Ammon's horn (tissue), 1 donor: ENCODE results near the gene KPNA6.
"Not testable (repeated sequence)": the region's sequence is repeated elsewhere in the genome, so short reads cannot be mapped to it uniquely, and the experiment has no call there.

ENCODE experiments used
- DNase-seq: peaks from one replicate; pipeline ENCODE4 v3.0.0-alpha.2; 2016; ENCODE audit warnings: low spot score

Gene KPNA6

DNA sequence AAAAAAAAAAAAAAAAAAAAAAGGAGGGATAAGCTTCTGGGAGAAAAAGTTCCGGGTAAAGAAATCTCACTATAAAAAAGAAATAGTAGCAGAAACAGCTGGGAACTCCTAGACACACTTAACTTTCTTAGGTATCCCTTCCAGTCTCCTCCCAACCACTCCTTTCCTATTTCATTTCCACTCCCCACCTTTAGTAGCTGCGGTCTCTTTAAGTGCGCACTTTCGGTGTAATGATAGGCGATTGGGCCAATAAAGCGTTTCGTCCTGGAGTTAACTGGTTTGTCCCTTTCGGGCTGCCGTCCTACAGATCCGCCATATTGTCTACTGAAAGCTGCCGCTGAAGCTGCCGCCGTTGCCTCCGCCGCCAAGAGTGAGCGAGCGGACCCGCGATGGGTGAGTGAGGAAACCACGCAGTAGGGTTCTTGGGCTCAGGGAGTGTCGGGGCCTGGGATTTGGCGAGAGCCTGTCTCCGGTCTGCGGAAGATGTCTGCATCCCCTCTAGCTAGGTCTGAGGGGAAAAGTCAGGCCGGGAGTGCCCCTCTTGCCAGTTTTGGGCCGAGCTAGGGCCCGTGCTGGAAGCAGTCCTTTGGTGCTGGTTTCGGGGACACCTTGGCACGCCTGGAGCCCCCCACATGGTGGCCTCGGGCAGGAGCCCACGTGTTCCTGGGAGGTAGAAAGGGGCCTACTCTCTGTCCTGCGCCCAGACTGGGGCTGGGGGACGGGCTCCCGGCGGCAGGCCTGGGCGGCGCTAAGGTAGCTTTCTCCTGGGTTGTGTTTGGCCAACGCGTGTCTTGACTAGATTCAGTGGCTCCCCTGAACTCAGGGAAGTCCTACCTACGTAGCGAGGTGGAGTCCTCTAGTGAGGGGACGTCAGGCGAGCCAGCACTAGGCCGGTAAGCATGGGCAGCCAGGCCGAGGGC lies at the start of gene KPNA6:
KPNA6 (plus strand) TSS at position 315 of the 920 bp plus-strand sequence; CDS start at position 390, 75 bp downstream.
- peak; percentile 95 for DNase-seq

DNA sequence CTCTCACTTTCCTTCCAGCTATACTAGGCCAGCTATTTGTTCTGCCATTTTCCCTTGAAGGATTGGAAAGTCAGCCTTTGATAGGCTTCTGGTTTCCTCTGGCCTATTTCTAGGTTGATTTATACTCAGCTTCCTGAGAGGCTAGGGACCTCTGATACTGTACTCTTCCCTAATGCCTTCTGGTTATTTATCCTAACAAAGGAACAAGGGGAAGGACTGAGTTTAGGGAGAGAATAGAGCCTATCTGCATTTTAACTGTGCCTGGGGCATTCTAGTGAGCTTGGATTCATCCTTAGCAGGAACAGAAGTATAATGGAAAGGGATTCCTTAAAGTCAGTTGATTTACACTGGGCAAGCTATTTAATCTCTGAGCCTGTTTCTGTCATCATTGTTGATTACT lies 46.9 kb upstream of the KPNA6 start:
- no peak for DNase-seq

DNA sequence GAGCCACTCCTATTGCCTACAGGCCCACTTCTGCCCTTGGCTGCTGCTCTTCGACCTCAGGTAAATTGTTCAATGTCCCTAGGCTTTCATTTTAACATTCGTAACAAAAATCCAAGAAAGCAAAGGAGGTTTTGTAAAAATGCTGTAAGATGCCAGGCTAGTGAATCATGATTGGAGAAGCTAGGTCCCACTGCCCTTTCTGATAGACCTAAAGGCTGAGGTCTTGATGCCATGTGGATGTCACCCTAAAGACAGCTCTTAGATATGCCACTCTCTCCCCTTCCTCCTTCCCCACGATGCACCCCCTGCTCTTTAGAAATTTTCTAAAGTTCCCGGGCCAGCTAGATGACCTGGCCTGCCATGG lies 45.0 kb upstream of the KPNA6 start:
- DNase-seq: no peak

DNA sequence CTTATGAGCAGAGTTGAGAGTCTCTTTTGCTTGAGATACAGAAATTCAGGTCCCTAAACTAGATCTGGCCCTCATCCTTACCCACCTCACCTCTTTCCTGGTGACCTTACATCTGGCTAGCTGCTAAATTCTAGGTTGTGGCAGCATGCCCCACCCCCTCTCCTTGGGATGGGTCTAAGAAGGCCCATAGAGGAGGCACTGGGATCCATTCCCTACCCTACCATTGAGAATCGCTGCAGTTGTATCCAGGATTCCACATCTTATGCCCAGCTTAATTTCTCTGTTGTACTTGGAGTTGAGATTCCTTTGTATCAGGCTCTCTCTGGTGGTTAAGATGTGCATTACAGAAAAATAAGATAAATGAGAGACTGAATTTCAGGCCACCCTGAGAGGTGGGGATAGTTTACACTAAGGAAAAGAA lies 44.6 kb upstream of the KPNA6 start:
- DNase-seq: peak; percentile 73

DNA sequence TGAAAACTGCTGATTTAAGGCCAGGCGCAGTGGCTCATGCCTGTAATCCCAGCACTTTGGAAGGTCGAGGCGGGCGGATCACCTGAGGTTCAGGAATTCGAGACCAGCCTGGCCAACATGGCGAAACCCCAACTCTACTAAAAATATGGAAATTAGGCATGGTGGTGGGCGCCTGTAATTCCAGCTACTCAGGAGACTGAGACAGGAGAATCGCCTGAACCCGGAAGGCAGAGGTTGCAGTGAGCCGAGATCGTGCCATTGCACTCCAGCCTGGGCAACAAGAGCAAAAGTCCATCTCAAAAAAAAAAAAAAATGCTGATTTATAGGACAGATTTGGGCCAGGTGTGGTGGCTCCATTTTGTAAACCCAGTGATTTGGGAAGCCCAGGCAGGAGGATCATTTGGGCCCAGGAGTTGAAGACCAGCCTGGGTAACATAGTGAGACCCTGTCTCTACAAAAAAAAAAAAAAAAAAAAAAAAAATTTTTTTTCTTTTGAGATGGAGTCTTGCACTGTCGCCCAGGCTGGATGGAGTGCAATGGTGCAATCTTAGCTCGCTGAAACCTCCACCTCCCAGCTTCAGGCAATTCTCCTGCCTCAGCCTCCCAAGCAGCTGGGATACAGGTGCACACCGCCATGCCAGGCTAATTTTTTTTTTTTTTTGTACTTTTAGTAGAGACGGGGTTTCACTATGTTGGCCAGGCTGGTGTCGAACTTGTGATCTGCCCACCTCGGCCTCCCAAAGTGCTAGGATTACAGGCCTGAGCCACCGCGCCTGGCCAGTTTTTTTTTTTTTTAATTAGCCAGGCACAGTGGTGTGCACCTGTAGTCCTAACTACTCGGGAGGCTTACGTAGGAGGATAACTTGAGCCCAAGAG lies 42.0 kb upstream of the KPNA6 start:
- not testable (repeated sequence) for DNase-seq

DNA sequence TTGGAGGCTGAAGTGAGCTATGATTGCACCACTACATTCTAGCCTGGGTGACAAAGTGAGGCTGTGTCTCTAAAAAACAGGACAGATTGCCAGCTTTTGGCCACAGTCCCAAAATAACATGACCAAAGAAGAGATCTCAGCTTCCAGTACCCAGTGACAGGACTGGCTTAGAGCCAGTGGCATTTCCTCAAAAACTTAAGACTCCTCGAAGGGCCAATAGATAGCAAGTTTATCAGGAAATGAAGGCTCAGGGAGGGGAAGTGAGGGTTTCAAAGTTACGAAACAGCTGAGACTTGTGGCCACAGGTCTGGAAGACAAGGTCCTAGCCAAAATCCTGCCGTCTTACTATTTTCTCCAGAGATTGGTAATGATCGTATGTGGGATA lies 41.4 kb upstream of the KPNA6 start:
- DNase-seq: peak; percentile 83

DNA sequence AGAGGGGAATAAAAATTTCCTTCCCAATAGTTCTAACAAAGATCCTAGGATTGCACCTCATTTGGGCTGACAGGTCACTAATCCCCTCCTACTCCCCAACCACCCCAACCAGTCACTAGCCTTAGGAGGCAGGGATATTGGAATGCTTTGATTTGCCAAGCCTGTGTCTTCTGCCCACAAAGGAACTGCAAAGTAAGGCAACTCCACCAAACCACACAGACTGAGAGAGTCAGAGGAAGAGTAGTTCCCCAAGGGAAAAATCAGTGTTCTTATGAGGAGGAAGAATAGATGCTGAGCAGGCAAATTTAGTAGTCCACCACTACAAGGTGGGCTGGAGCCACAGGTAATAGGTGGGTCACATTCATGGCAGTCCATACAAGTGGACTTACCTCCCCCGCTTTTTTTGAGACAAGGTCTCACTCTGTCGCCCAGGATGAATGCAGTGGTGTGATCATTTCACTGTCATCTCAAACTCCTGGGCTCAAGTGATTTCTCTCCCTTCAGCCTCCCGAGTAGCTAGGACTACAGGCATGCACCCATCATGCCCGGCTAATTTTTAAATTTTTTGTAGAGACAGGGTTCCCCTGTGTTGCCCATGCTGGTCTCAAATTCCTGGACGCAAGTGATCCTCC lies 38.8 kb upstream of the KPNA6 start:
- DNase-seq: no peak

DNA sequence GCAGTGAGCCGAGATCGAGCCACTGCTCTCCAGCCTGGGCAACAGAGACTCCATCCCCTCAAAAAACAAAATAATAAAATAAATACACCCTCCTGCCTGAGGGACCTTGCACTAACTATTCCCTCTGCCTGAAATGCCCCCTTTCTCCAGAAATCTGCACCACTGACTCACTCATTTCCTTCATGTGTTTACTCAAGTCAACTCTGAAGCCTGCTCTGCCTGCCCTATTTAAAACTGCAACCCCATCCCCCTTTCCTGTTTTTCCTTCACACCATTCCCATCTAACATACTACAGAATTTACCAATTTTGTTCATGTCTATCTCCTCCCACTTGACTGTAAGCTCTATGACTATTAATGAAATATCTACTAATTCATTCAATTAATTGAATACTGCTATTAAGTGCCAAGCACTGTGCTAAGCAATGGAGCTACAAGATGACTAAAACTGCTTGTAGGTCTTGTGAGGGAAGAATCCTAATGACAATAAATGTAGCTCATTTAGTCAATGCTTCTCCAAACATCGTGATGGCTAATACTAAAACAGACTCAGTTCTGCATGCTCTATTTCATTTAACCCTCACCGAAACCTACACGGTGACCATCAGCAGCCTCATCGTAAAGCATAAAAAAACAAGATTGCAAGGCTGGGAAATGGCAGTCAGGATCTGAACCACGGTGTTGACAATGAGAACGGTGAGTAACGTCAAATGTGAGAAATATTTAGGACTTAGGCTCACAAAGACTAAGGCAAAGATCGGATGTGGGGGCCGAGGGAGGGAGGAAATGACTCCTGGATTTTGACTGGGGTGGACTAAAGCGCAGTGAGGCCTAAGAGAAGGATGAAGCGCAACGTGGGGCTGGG lies 35.9 kb upstream of the KPNA6 start:
- no peak for DNase-seq

DNA sequence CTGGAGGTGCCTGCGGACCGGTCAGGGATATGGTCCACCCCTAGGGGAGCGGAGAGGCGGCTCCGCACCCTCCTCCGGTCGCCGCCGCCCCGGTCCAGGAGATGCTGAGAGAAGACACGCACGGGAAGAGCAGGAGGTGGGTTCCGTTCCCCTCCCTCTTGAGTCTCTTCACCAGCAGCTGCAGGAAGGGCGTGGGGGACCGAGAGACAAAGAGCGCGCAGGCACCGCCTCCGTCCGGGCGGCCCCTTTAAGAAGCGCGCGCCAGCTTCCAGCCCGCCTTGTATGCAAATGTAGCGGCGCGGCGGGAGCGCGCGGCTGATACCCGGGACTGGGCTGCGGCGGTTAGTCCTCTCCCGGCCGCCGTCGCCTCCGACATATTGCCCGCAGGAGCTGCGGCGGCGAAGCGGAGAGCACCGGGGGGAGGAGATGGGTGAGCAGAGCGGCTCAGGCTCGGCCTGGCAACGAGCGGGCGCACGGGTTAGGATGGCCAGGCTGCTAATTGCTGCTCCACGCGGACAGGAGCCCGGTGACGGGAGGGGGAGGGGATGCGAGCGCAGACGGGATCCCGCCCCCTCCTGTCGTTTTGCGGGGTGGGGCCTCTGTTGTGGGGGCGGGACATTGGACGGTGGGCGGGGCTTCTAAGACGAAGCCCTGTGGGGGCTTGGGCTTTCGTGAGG lies 35.1 kb upstream of the KPNA6 start, which contains the start of gene TMEM39B:
TMEM39B (plus strand) TSS at position 318 of the 677 bp plus-strand sequence; CDS start at position 427, 109 bp downstream.
- peak; percentile 97 for DNase-seq

DNA sequence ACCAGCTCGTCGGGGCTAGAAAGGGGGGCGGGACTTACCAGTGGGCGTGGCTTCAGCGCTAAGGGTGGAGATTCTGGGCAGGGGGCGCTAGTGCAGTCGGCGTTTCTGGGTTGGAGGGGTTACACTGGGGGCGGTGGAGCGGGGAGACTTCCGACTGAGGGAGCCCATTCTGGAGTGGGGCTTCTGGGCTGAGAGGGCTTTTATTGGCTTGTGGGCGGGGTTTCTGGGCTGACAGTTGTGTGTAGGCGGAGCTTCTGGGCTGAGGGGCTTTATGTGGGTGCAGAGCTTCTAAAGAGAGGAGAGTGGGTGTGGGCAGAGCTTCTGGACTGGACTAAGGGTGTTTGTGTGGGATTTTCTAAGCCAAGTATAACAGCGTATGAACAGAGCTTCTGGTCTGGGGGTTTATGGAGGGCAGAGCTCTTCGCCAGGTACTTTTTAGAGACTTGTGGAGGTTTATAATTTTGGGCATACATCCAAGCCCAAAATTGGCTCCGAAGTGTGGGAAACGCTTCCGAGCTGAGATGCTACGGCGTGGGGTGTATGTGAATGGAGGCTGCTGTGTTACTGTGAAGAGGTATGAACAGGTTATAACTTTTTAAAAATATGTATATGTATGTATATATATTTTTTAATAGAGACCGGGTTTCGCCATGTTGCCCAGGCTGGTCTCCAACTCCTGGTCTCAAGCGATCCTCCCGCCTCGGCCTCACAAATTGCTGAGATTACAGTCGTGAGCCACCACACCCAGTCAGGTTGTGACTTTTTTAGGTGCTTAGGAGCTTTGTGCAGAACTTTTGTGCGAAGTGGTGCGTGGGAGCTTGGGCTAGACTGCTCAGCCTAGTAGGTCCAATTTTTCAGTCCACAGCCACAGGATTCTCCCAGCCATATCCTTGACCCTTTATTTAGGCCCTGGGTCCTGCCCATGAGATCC lies 34.3 kb upstream of the KPNA6 start:
- no peak for DNase-seq

DNA sequence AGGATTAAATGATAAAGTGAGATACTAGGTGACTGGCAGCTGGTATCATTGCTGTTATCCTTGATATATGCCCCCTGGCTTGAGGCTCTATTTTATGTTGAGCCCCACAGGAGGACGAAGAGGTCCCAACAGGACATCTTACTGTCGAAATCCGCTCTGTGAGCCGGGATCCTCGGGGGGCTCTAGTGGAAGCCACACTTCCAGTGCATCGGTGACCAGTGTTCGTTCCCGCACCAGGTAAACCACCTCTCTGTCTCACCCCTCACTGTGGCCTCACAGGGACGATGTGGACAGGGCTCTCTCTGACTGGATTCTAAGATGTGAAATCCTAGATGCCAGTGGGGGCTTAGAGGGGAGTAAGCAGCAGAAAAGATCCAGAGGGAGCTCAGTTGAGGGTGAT lies 33.0 kb upstream of the KPNA6 start:
- DNase-seq: no peak

DNA sequence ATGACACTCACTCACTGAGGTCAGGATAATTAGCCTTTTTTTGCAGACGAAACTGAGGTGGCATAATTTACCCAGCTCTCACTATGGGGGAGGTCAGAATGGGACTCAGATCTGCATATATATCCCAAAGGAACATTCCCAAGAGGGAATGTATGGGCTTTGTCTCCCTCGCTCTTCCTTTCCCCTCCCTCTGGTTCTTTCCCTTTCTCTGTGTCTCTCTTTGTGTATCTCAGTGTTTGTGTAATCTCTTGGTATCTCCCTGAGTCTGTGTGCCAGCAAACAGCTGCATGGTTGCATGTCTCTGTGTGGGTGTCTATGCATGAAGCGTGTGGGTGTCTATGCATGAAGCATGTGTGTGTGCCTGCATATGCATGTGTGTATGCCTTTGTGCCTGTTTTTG lies 30.4 kb upstream of the KPNA6 start:
- DNase-seq: peak; percentile 23

DNA sequence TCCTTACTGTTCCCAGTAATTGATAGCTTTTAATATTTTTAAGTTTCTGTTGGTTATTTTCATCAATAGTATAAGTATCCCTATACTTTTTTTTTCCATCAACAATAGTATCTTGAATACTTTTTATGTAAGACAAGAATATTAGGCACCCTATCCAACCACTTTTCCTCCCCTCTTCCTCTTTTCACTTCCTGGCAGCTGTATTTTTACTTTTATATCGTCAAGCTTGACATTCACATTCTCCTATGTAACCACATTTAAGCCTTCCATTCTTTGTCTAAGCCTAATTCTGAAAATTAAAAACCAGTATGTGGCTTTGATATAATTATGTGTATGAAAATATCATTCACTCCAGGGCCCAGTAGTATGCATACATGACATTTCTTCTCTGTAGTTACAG lies 25.8 kb upstream of the KPNA6 start:
- DNase-seq: no peak

DNA sequence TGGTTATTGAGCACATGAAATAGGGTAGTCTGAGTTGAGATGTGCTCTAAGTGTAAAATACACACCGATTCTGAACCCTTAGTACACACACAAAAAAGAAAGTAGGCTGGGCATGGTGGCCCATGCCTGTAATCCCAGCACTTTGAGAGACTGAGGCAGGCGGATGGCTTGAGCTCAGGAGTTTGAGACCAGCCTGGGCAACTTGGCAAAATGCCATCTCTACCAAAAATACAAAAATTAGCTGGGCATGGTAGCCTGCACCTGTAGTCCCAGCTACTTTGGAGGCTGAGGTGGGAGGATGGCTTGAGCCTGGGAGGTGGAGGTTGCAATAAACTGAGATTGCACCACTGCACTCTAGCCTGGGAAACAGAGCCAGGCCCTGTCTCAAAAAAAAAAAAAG lies 21.5 kb upstream of the KPNA6 start:
- not testable (repeated sequence) for DNase-seq

DNA sequence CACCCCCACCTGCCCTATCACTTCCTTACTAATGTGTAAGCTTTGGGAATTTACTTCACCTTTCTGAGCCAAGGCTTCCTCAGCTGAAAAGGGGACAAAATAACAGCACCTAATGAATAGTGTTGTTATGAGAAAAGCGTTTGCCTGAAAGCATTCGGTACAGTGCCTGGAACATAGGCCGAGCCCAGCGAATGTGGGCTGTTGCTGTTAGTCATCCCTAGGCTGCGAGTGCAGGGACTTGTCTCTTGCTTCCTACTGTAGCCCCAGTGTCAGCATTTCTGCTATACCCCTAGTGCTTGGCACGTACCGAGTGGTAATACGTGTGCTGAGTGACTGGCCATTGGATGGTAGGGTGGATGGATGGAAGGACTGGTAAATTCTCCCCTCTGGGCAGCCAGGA lies 16.7 kb upstream of the KPNA6 start:
- peak; percentile 64 for DNase-seq

DNA sequence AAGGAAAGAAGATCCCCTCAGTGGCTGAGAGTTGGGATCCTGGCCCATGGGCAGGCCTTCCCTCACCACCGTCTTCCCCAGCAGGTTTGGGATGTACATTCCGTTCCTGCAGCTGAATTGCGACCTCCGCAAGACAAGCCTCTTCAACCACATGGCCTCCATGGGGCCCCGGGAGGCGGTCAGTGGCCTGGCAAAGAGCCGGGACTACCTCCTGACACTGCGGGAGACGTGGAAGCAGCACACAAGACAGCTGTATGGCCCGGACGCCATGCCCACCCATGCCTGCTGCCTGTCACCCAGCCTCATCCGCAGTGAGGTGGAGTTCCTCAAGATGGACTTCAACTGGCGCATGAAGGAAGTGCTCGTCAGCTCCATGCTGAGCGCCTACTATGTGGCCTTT lies 16.3 kb upstream of the KPNA6 start:
- DNase-seq: no peak

DNA sequence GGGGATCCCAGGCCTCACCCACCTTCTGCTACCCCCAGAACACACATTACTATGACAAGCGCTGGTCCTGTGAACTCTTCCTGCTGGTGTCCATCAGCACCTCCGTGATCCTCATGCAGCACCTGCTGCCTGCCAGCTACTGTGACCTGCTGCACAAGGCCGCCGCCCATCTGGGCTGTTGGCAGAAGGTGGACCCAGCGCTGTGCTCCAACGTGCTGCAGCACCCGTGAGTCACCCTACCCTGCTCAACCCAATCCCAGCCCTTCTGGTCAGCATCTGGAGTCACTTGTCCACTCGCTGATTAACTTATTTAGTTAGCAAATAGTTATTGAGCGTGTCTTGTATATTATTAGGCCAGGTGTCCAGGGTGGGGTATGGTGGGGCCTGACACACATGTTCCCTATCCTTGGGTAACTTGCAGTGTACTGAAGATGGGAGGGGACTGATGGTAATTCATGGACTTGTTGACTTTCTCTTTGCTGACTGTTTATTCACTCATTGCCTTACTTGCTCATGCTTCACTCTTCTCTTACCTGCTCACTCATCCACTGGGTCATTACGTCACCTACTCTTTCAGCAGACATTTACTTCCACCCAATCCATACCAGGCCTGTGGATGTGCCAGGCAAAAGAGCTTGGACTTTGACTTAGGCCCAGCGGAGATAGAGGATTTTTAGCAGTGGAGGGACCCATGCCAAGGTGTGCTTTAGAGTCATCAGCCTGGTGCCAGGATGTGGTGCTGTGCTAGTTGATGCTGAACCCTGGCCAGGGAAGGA lies 12.9 kb upstream of the KPNA6 start:
- DNase-seq: no peak

DNA sequence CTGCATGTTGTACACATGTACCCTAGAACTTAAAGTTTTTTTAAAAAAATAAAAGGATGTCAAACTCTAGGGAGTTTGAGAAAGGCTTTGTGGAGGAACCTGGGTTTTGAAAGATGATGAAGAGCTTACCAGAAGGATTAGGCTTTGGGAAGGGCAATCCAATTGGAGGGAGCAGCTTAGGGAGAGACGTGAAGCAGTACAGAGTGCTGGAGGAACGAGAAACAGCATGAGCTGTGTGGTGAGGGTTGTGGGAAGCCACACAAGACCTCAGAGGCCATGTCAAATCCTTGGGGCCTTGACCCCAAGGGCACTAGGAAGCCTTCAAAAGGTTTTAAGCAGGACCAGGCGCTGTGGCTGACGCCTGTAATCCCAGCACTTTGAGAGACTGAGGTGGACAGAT lies 8.4 kb upstream of the KPNA6 start:
- no peak for DNase-seq

DNA sequence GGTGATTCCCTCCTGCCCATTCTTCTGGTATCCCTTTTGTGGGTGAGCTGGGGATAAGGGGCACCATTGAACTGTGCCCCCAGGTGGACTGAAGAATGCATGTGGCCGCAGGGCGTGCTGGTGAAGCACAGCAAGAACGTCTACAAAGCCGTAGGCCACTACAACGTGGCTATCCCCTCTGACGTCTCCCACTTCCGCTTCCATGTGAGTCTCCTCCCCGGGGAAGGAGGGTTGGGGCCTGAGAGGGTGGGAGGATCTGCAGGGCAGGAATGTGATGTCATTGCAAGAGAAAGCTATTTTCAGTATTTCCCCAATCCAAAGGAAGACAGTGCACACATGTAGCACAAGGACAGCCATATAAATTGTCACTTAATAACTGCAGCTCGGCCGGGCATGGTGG lies 7.5 kb upstream of the KPNA6 start:
- DNase-seq: peak; percentile 60
